KMS-11 (cell line): Measurements from ENCODE around the gene CNTN5.

ENCODE experiments used
- H2AFZ ChIP-seq: fragments of 200-600 bp; sonication (generic); 2 replicates; pipeline ENCODE4 v1.6.1; 2016; ENCODE audit warnings: antibody characterized with exemption, mixed run types, low read depth
- H3K27ac ChIP-seq: fragments of 200-600 bp; sonication (generic); 2 replicates; pipeline ENCODE4 v1.6.1; 2016; ENCODE audit warnings: mild to moderate bottlenecking, mixed run types
- H3K27me3 ChIP-seq: fragments of 200-600 bp; sonication (generic); 2 replicates; pipeline ENCODE4 v1.6.1; 2017; ENCODE audit warnings: mild to moderate bottlenecking, low read depth, mixed run types, moderate library complexity; ENCODE audit not compliant: insufficient read depth
- H3K36me3 ChIP-seq: fragments of 200-600 bp; sonication (generic); 2 replicates; pipeline ENCODE4 v1.6.1; 2017; ENCODE audit warnings: mild to moderate bottlenecking, mixed run types; ENCODE audit not compliant: insufficient read depth
- H3K4me1 ChIP-seq: fragments of 200-600 bp; sonication (generic); 2 replicates; pipeline ENCODE4 v1.6.1; 2016; ENCODE audit warnings: mild to moderate bottlenecking, low read depth, mixed run types; ENCODE audit not compliant: poor library complexity, severe bottlenecking
- H3K4me2 ChIP-seq: fragments of 200-600 bp; sonication (generic); 2 replicates; pipeline ENCODE4 v1.7.0; 2016; ENCODE audit warnings: mild to moderate bottlenecking, mixed run types
- H3K4me3 ChIP-seq: fragments of 200-600 bp; sonication (generic); IDR thresholded peaks from 2 replicates; pipeline ENCODE4 v1.6.1; 2017; ENCODE audit warnings: low read depth, low read length, mixed read lengths; ENCODE audit not compliant: insufficient read depth
- H3K79me2 ChIP-seq: fragments of 200-600 bp; sonication (generic); 2 replicates; pipeline ENCODE4 v1.6.1; 2016; ENCODE audit warnings: low read depth, mixed run types; ENCODE audit not compliant: insufficient read depth
- H3K9ac ChIP-seq: fragments of 200-600 bp; sonication (generic); 2 replicates; pipeline ENCODE4 v1.6.1; 2016; ENCODE audit warnings: mild to moderate bottlenecking, mixed run types
- H4K20me1 ChIP-seq: fragments of 200-600 bp; sonication (generic); 2 replicates; pipeline ENCODE4 v1.6.1; 2016; ENCODE audit warnings: mild to moderate bottlenecking, mixed run types; ENCODE audit not compliant: insufficient read depth
- CTCF ChIP-seq: fragments of 200-600 bp; sonication (generic); conservative IDR thresholded peaks from 2 replicates; pipeline ENCODE4 v1.6.1; 2017; ENCODE audit warnings: low read depth, mild to moderate bottlenecking, antibody characterized with exemption, low read length, moderate library complexity, mixed read lengths

CNTN5 gene

GRCh38 chr11:99548264-99548663 is 527.5 kb downstream of the CNTN5 start:
- H3K4me2 ChIP-seq = no peak overlapping the region
- H3K4me3 ChIP-seq = no peak overlapping the region
- TF ChIP-seq CTCF = no peak
- H4K20me1 ChIP-seq = no peaks in the 10 kb centered on the region
- no peak overlapping the region for H2AFZ ChIP-seq
- H3K27ac ChIP-seq = no peak overlapping the region
- H3K9ac ChIP-seq = no peak overlapping the region
- H3K36me3 ChIP-seq = no peaks in the 10 kb centered on the region
- no peaks in the 10 kb centered on the region for H3K27me3 ChIP-seq
- H3K4me1 ChIP-seq = no peaks in the 10 kb centered on the region
- no peaks in the 10 kb centered on the region for H3K79me2 ChIP-seq

GRCh38 chr11:99554232-99554903 is 533.6 kb downstream of the CNTN5 start:
- Histone ChIP-seq H3K27me3 (no peaks in the 10 kb centered on the region), H2AFZ (no peak overlapping the region), H3K4me1 (no peaks in the 10 kb centered on the region), H3K4me3 (no peak overlapping the region), H3K27ac (no peak overlapping the region), H3K9ac (no peak overlapping the region), H4K20me1 (no peaks in the 10 kb centered on the region), H3K4me2 (no peak overlapping the region), H3K79me2 (no peaks in the 10 kb centered on the region), H3K36me3 (no peaks in the 10 kb centered on the region)
- no peak for TF ChIP-seq CTCF

- Histone ChIP-seq H3K4me3 (no peak overlapping the region), H3K9ac (no peak overlapping the region), H4K20me1 (no peaks in the 10 kb centered on the region), H3K79me2 (no peaks in the 10 kb centered on the region), H3K27me3 (no peaks in the 10 kb centered on the region), H3K4me1 (no peaks in the 10 kb centered on the region), H3K4me2 (no peak overlapping the region), H2AFZ (no peak overlapping the region), H3K36me3 (no peaks in the 10 kb centered on the region), H3K27ac (no peak overlapping the region)
- TF ChIP-seq CTCF = no peak
These were observed 534.7 kb downstream of the CNTN5 start for GRCh38 chr11:99555486-99555885.

- Histone ChIP-seq H4K20me1 (no peaks in the 10 kb centered on the region), H2AFZ (no peak overlapping the region), H3K27ac (no peak overlapping the region), H3K79me2 (no peaks in the 10 kb centered on the region), H3K36me3 (no peaks in the 10 kb centered on the region), H3K4me3 (no peak overlapping the region), H3K27me3 (no peaks in the 10 kb centered on the region), H3K4me1 (no peaks in the 10 kb centered on the region), H3K4me2 (no peak overlapping the region), H3K9ac (no peak overlapping the region)
- TF ChIP-seq CTCF = no peak
These were observed 544.6 kb downstream of the CNTN5 start for GRCh38 chr11:99565333-99565732.
